ENCODE measurements around the gene DIAPH3. TPM values are rescaled to one million over a fixed set of nuclear protein-coding genes. Genes with fewer than 3 reads are reported as not detected.

The DIAPH3 gene
- total RNA-seq, 1 experiment from 2014 or later, result 27.6 TPM

- TF ChIP-seq HMGA2 (CRISPR knock-in tag; IDR thresholded peaks at IDR 0.05), result no peak
- TF ChIP-seq JUN (CRISPR knock-in tag; IDR thresholded peaks at IDR 0.05), result no peak
- no peak for TF ChIP-seq IRF2 (CRISPR knock-in tag; IDR thresholded peaks at IDR 0.05; ENCODE audit: borderline replicate concordance, low read depth)
- no peak for TF ChIP-seq ERG (CRISPR knock-in tag; IDR thresholded peaks at IDR 0.05)
- no peak for TF ChIP-seq FOXP1 (CRISPR knock-in tag; IDR thresholded peaks at IDR 0.05; ENCODE audit: borderline replicate concordance)
- no peak for TF ChIP-seq ZNF317 (CRISPR knock-in tag; IDR thresholded peaks at IDR 0.05; ENCODE audit: borderline replicate concordance, low read depth)
- TF ChIP-seq ZMAT4 (CRISPR knock-in tag; IDR thresholded peaks at IDR 0.05), result no peak
- TF ChIP-seq RORB (CRISPR knock-in tag; IDR thresholded peaks at IDR 0.05), result no peak
- no peak for TF ChIP-seq ATF3 (CRISPR knock-in tag; conservative IDR thresholded peaks at IDR 0.05)
- TF ChIP-seq ATF6 (CRISPR knock-in tag; IDR thresholded peaks at IDR 0.05), result no peak
- TF ChIP-seq TCF7 (CRISPR knock-in tag; IDR thresholded peaks at IDR 0.05; ENCODE audit: low read depth), result no peak
- no peak for TF ChIP-seq E2F1 (CRISPR knock-in tag; IDR thresholded peaks at IDR 0.05)
- no peak for TF ChIP-seq ATF1 (CRISPR knock-in tag; IDR thresholded peaks at IDR 0.05)
- TF ChIP-seq FOXP4 (CRISPR knock-in tag; IDR thresholded peaks at IDR 0.05), result no peak
- no peak for TF ChIP-seq ATF2 (CRISPR knock-in tag; IDR thresholded peaks at IDR 0.05; ENCODE audit: borderline replicate concordance, low read depth)
- no peak for TF ChIP-seq CTCF (IDR thresholded peaks at IDR 0.05)
- TF ChIP-seq ZBTB21 (CRISPR knock-in tag; IDR thresholded peaks at IDR 0.05; ENCODE audit: borderline replicate concordance), result no peak
- TF ChIP-seq USF1 (CRISPR knock-in tag; IDR thresholded peaks at IDR 0.05), result no peak
- no peak for TF ChIP-seq ZNF425 (CRISPR knock-in tag; conservative IDR thresholded peaks at IDR 0.05)
- CTCF ChIA-PET, result interaction anchor here (0.6 to 0.7 kb wide), 2 partner anchors 295 to 730 kb away, joined by 3 read pairs; no protein-coding TSS in a partner anchor
- ATAC-seq (no peak), DNase-seq (ENCODE audit: low spot score) (no peak)
- no peaks in the 10 kb centered on the region for H3K27me3 Mint-ChIP-seq (ENCODE audit: low read depth)
- H3K36me3 Mint-ChIP-seq, result no peaks in the 10 kb centered on the region
- POLR2A ChIA-PET, result no interaction called here
- no peak overlapping the region for H3K27ac Mint-ChIP-seq
- H3K4me3 Mint-ChIP-seq, result no peak overlapping the region
- H3K4me1 Mint-ChIP-seq, result peaks cover 5% of the 10 kb centered on the region; the same call in 1 of the 2 replicates
- no peaks in the 10 kb centered on the region for H3K9me3 Mint-ChIP-seq
Observed at GRCh38 chr13:59701261-59701660, 462.5 kb downstream of the DIAPH3 start.

Measured in WTC11 (cell line).